Measurements from ENCODE around the gene DENND1A.
"Not testable (repeated sequence)": the region's sequence is repeated elsewhere in the genome, so short reads cannot be mapped to it uniquely, and the experiment has no call there.

Gene DENND1A

DNA sequence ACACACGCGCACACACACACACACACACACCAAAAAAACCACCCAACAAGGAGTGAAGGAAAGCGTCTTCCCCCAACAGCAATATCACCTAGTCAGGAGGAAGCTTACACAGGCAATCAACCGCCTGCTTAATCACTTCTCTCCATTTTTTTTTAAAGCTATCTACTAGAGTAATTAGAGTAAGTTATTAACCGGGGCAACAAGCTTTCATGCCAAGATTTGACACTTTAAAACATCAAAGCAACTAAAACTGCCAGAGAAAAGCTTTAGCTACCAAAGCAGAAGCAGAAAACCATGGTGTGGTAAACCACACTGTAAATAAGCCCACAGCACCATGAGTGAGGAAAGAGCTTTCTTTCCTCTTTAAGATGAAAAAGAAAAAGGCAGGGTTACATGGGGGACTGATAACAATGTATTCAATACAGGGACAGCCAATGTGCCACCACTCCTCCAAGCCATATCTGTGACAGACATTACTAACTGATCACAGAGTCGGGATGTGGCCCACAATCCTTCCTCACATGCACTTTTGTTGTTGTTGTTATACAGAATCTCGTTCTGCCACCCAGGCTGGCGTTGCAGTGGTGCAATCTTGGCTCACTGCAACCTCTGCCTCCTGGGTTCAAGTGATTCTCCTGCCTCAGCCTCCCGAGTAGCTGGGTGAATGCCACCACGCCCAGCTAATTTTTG lies 291.8 kb downstream of the DENND1A start:
- no peaks in the 10 kb centered on the region for H3K4me1 ChIP-seq (ENCODE audit: control insufficient read depth, insufficient read depth, low read length, poor library complexity, severe bottlenecking)
- H3K36me3 ChIP-seq (ENCODE audit: control insufficient read depth, insufficient read depth, low read length): no peaks in the 10 kb centered on the region
- 91 to 96% methylated on average over 4 to 5 of the region's 10 CpGs for WGBS, 2 experiments (ENCODE audit: insufficient coverage in 2 of 2)
- no peak overlapping the region for H3K27ac ChIP-seq (ENCODE audit: low read depth, low read length, severe bottlenecking)
- H3K9me3 ChIP-seq (ENCODE audit: control insufficient read depth, low read length): no peaks in the 10 kb centered on the region
- H3K4me3 ChIP-seq (ENCODE audit: extremely low read depth, insufficient read depth, low read length, poor library complexity, severe bottlenecking): no peak overlapping the region

DNA sequence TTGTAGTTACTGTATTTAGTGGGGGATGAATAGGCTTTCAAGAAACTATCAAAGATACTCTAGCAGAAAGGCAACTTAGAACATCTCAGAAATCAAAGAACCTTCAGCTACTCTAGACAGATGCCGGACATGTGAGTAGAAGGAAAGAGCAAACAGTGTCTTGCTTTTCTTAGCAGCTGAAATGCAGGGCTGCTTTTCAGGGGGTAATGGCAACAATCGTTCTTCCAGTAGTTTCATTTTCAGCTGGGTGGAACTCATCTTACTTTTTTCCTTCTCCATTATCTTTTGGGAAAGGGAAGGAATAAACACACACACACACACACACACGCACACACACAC lies 292.4 kb downstream of the DENND1A start:
- Histone ChIP-seq H3K9me3 (ENCODE audit: control insufficient read depth, low read length) (no peaks in the 10 kb centered on the region), H3K4me3 (ENCODE audit: extremely low read depth, insufficient read depth, low read length, poor library complexity, severe bottlenecking) (no peak overlapping the region), H3K4me1 (ENCODE audit: control insufficient read depth, insufficient read depth, low read length, poor library complexity, severe bottlenecking) (no peaks in the 10 kb centered on the region), H3K36me3 (ENCODE audit: control insufficient read depth, insufficient read depth, low read length) (no peaks in the 10 kb centered on the region), H3K27ac (ENCODE audit: low read depth, low read length, severe bottlenecking) (no peak overlapping the region)
- 100% methylated on average over 1 of the region's 3 CpGs; no CpG with 5 or more reads in 1 of the 2 experiments for WGBS, 2 experiments (ENCODE audit: insufficient coverage in 2 of 2)

DNA sequence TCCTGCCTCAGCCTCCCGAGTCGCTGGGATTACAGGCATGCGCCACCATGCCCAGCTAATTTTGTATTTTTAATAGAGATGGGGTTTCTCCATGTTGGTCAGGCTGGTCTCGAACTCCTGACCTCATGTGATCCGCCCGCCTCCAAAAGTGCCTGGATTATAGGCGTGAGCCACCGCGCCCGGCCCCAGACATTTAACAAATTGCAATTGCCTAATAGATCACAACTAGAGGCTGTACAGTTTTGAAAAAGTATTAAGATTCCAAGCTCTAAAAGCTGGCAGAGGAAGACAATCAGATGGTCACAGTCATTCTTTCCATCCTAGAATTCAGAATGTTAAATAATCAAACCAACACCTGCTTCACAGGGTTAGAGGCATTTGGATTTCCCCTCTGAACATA lies 293.1 kb downstream of the DENND1A start:
- H3K27ac ChIP-seq (ENCODE audit: low read depth, low read length, severe bottlenecking); H3K4me3 ChIP-seq (ENCODE audit: extremely low read depth, insufficient read depth, low read length, poor library complexity, severe bottlenecking): not testable (repeated sequence)
- 91 to 94% methylated on average over 3 to 7 of the region's 10 CpGs for WGBS, 2 experiments (ENCODE audit: insufficient coverage in 2 of 2)

DNA sequence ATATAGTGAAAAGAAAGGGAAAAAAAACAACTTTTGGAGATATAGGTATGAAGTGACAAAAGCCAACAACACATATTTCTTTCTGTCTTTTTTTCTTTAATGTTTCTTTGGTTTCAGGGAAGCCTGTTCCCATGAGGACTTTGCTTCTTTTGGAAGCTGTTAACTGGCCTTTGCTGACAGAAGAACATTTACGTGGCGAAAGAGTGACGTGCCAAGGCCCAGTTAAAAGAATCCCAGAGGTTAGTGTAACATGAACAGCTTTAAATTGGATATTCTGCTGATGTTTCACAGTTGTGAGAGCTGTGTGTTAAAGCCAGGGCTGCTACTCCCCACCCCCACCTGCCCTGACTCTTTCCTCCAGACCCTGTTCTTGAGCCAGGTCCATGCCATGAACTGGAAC lies 298.1 kb downstream of the DENND1A start:
- no peak overlapping the region for H3K4me3 ChIP-seq (ENCODE audit: extremely low read depth, insufficient read depth, low read length, poor library complexity, severe bottlenecking)
- whole genome bisulfite sequencing, 2 experiments (ENCODE audit: insufficient coverage in 2 of 2): 100% methylated on average over 3 of the region's 3 CpGs; no CpG with 5 or more reads in 1 of the 2 experiments
- no peak overlapping the region for H3K27ac ChIP-seq (ENCODE audit: low read depth, low read length, severe bottlenecking)
- no peaks in the 10 kb centered on the region for H3K36me3 ChIP-seq (ENCODE audit: control insufficient read depth, insufficient read depth, low read length)
- no peaks in the 10 kb centered on the region for H3K4me1 ChIP-seq (ENCODE audit: control insufficient read depth, insufficient read depth, low read length, poor library complexity, severe bottlenecking)
- H3K9me3 ChIP-seq (ENCODE audit: control insufficient read depth, low read length): no peaks in the 10 kb centered on the region

More for the DNA sequence above, 293.1 kb downstream of the DENND1A start:
- H3K36me3 ChIP-seq (ENCODE audit: control insufficient read depth, insufficient read depth, low read length); H3K4me1 ChIP-seq (ENCODE audit: control insufficient read depth, insufficient read depth, low read length, poor library complexity, severe bottlenecking); H3K9me3 ChIP-seq (ENCODE audit: control insufficient read depth, low read length): not testable (repeated sequence)

DNA sequence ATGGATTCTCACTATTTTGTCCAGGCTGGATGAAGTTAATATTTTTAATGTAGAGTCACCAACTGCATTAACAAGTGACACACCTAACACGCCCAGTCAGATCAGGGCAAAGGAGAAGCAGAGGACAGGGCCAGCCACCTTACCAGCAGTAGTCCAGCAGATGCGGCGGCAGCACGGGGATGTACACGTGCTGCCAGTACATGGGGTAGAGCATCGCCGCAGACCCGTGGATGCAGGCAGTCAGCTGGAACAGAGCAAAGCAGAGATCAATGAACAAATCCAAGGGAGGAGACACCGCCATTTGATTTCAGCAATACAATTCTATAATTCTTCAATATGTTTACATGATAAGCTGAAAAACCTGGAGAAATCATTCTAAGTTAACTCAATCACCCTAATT lies 299.7 kb downstream of the DENND1A start:
- WGBS, 2 experiments (ENCODE audit: insufficient coverage in 2 of 2): 92 to 93% methylated on average over 7 to 8 of the region's 9 CpGs
- no peaks in the 10 kb centered on the region for H3K4me1 ChIP-seq (ENCODE audit: control insufficient read depth, insufficient read depth, low read length, poor library complexity, severe bottlenecking)
- no peak overlapping the region for H3K27ac ChIP-seq (ENCODE audit: low read depth, low read length, severe bottlenecking)
- no peak overlapping the region for H3K4me3 ChIP-seq (ENCODE audit: extremely low read depth, insufficient read depth, low read length, poor library complexity, severe bottlenecking)
- H3K9me3 ChIP-seq (ENCODE audit: control insufficient read depth, low read length): no peaks in the 10 kb centered on the region
- H3K36me3 ChIP-seq (ENCODE audit: control insufficient read depth, insufficient read depth, low read length): no peaks in the 10 kb centered on the region

DNA sequence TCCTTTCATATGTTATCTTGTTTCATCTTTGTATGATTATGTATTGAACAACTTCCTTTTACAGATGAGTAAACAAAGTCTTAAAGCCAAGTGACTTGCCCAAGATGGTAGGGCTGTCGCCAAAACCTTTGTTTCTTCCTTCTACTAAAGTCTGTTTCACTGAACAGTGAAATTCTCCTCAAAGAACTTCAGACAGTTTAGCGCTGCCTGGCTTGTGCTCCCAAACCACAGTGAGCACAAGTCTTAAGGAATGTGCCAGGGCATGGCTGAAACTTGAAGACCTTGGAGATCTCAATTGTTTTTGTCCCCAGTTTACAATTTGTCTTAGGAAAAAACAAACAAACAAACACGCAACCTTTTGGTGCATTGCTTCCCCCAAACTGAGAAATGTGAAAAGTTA lies 300.4 kb downstream of the DENND1A start:
- Histone ChIP-seq H3K4me3 (ENCODE audit: extremely low read depth, insufficient read depth, low read length, poor library complexity, severe bottlenecking) (no peak overlapping the region), H3K36me3 (ENCODE audit: control insufficient read depth, insufficient read depth, low read length) (no peaks in the 10 kb centered on the region), H3K9me3 (ENCODE audit: control insufficient read depth, low read length) (no peaks in the 10 kb centered on the region), H3K4me1 (ENCODE audit: control insufficient read depth, insufficient read depth, low read length, poor library complexity, severe bottlenecking) (no peaks in the 10 kb centered on the region), H3K27ac (ENCODE audit: low read depth, low read length, severe bottlenecking) (no peak overlapping the region)
- WGBS, 2 experiments (ENCODE audit: insufficient coverage in 2 of 2): 95% methylated on average over 3 of the region's 3 CpGs

DNA sequence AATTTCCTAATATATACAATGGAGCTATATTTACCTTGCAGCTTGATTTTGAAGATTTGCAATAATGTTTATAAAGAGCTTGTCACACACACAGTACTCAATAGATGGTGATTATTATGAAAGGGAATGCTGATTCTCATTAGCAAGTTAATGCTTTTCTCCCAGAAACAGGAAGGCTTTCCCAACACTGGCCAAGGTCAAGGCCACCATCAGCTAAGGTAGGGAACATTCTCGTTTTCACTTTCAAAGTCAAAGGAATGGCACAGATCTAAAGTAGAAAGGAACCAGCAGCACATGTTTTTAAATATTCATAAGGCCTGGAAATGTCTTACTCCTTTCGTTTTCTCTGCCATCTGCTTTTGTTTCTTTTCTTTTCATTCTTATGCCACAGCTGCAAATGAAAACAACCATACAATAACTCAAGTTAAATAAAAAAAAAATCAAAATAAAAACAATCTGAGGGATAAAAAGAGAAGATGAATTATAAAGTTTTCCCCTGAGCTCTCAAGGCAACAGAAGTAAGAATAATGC lies 307.1 kb downstream of the DENND1A start:
- Histone ChIP-seq H3K27ac (ENCODE audit: low read depth, low read length, severe bottlenecking) (no peak overlapping the region), H3K4me1 (ENCODE audit: control insufficient read depth, insufficient read depth, low read length, poor library complexity, severe bottlenecking) (no peaks in the 10 kb centered on the region), H3K4me3 (ENCODE audit: extremely low read depth, insufficient read depth, low read length, poor library complexity, severe bottlenecking) (no peak overlapping the region), H3K9me3 (ENCODE audit: control insufficient read depth, low read length) (no peaks in the 10 kb centered on the region), H3K36me3 (ENCODE audit: control insufficient read depth, insufficient read depth, low read length) (no peaks in the 10 kb centered on the region)
- WGBS, 2 experiments (ENCODE audit: insufficient coverage in 2 of 2): 62% methylated on average over 2 of the region's 2 CpGs

DNA sequence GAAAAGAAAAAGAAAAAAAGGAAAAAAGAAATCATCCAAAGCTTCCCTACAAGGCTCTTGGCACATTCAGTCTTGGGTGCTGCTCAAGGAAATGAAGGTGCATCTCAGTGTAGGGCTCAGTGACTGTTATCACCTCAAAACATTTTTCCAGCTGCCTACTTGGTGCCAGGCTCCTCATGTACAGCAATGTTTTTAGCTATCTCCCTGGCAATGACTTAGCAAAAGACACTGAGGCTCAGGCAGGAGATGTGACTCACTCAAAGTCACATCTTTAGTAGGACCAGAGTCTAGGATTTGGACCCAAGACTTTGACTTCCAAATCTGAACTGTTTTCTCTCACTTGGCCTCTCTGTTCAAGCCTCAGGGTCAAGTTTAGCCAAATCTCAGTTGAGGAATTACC lies 309.7 kb downstream of the DENND1A start:
- Histone ChIP-seq H3K27ac (ENCODE audit: low read depth, low read length, severe bottlenecking) (no peak overlapping the region), H3K9me3 (ENCODE audit: control insufficient read depth, low read length) (no peaks in the 10 kb centered on the region), H3K36me3 (ENCODE audit: control insufficient read depth, insufficient read depth, low read length) (no peaks in the 10 kb centered on the region), H3K4me3 (ENCODE audit: extremely low read depth, insufficient read depth, low read length, poor library complexity, severe bottlenecking) (no peak overlapping the region), H3K4me1 (ENCODE audit: control insufficient read depth, insufficient read depth, low read length, poor library complexity, severe bottlenecking) (no peaks in the 10 kb centered on the region)

DNA sequence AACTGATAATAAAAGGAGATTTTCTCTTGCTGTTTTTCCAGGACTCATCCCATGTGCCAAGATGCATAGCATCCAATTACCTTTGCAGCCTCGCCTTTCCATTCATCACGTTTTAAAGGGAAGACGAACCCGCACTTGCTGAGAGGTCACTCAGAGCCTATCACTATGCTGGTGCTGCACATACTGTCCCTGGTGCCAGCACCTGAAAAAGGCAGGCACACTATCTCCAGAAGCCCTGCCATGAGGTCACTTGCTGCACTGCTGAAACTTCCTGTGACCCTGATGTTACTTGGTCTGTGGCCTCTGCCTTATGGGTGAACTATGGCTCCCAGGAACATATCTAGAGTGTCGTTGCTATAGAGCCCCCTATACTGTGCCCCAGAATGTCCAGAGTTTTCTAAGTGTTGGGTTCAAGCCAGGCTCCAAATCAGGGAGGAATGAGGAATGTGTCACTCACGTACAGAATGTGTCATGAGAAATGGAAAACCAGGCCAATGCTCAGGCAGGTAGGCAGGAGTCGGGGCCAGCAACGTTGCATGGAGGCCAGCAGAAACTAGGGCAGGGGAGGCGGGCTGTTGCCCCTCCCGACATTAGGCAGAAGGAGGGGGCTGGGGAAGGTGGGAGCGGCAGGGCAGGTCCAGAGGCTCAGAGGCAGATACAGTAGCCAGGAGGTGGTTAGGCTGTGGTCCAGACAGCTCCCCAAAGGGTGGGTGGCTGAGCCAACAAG lies 311.8 kb downstream of the DENND1A start:
- 89 to 91% methylated on average over 9 to 11 of the region's 11 CpGs for WGBS, 2 experiments (ENCODE audit: insufficient coverage in 2 of 2)
- no peaks in the 10 kb centered on the region for H3K36me3 ChIP-seq (ENCODE audit: control insufficient read depth, insufficient read depth, low read length)
- no peaks in the 10 kb centered on the region for H3K9me3 ChIP-seq (ENCODE audit: control insufficient read depth, low read length)
- no peak overlapping the region for H3K4me3 ChIP-seq (ENCODE audit: extremely low read depth, insufficient read depth, low read length, poor library complexity, severe bottlenecking)
- H3K4me1 ChIP-seq (ENCODE audit: control insufficient read depth, insufficient read depth, low read length, poor library complexity, severe bottlenecking): no peaks in the 10 kb centered on the region
- H3K27ac ChIP-seq (ENCODE audit: low read depth, low read length, severe bottlenecking): no peak overlapping the region

DNA sequence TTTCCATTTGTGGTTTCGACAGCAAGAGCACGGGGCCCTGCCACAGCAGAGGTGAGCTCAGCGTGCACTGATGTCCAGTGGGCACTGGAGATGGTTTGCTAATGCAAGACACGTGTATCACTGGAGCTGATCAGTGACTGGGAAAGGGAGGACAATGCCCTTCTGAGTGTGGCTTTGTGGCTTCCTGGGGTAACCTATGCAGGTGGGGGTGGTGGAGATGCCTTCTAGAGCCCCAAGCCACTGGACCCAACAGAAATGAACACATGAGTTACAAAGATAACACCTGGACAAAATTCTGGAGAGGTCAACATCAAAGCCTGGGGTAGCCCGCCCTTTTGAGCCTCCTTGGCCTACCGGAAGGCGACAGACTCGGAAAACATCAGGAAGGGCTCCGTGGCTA lies 312.6 kb downstream of the DENND1A start:
- H3K36me3 ChIP-seq (ENCODE audit: control insufficient read depth, insufficient read depth, low read length): no peaks in the 10 kb centered on the region
- H3K4me1 ChIP-seq (ENCODE audit: control insufficient read depth, insufficient read depth, low read length, poor library complexity, severe bottlenecking): no peaks in the 10 kb centered on the region
- H3K27ac ChIP-seq (ENCODE audit: low read depth, low read length, severe bottlenecking): no peak overlapping the region
- 95 to 97% methylated on average over 7 to 9 of the region's 9 CpGs for WGBS, 2 experiments (ENCODE audit: insufficient coverage in 2 of 2)
- no peak overlapping the region for H3K4me3 ChIP-seq (ENCODE audit: extremely low read depth, insufficient read depth, low read length, poor library complexity, severe bottlenecking)
- H3K9me3 ChIP-seq (ENCODE audit: control insufficient read depth, low read length): no peaks in the 10 kb centered on the region

DNA sequence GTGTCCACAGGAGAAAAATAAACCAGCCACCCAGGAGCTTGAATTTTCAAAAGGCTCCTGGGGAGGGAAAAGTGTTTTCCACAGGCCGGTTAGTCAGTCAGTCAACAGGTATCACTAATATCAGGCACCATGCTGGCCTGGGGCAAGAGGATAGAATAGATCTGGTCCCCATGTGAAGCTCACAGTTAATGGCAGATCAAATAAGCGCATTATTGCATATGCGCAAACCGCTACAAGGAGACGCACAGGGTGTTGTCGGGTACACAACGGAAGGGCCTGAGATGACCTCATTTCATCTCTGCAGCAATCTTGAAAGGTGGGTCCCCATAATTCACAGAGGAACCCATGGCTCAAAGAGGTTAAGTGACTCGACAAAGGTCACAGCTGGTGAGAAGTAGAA lies 313.2 kb downstream of the DENND1A start:
- Histone ChIP-seq H3K27ac (ENCODE audit: low read depth, low read length, severe bottlenecking) (no peak overlapping the region), H3K36me3 (ENCODE audit: control insufficient read depth, insufficient read depth, low read length) (no peaks in the 10 kb centered on the region), H3K4me3 (ENCODE audit: extremely low read depth, insufficient read depth, low read length, poor library complexity, severe bottlenecking) (no peak overlapping the region), H3K4me1 (ENCODE audit: control insufficient read depth, insufficient read depth, low read length, poor library complexity, severe bottlenecking) (no peaks in the 10 kb centered on the region), H3K9me3 (ENCODE audit: control insufficient read depth, low read length) (no peaks in the 10 kb centered on the region)
- WGBS, 2 experiments (ENCODE audit: insufficient coverage in 2 of 2): 78 to 84% methylated on average over 8 of the region's 8 CpGs
